Thoracic aorta (tissue), 2 donors: ENCODE data around the gene KRT3. TPM values are rescaled to one million over a fixed set of nuclear protein-coding genes. Genes with fewer than 3 reads are reported as not detected.
"Not testable (repeated sequence)": the region's sequence is repeated elsewhere in the genome, so short reads cannot be mapped to it uniquely, and the experiment has no call there.

Experiments used
- ATAC-seq: fragments of 150-250 bp; one replicate; pipeline ENCODE4 v1.8.0; 2017; ENCODE audit warnings: low read depth; ENCODE audit not compliant: insufficient number of reproducible peaks, low FRiP score
- DNase-seq: peaks from one replicate; pipeline ENCODE4 v3.0.0-alpha.2; 2020; ENCODE audit warnings: low spot score
- H3K27ac ChIP-seq, 2 donors: fragments of 200-600 bp; sonication (generic); 1 replicate in 1 of 2; 2 replicates in 1 of 2; pipeline ENCODE4 v1.5.1; 2016; ENCODE audit warnings: mild to moderate bottlenecking in 2 of 2, moderate library complexity in 2 of 2
- H3K27me3 ChIP-seq: fragments of 200-600 bp; sonication (generic); replicated peaks from 2 replicates; pipeline ENCODE4 v1.6.0; 2016; ENCODE audit warnings: mild to moderate bottlenecking; ENCODE audit not compliant: insufficient read depth
- H3K36me3 ChIP-seq: fragments of 200-600 bp; sonication (generic); one replicate; pipeline ENCODE4 v1.5.1; 2016
- H3K4me1 ChIP-seq, 2 donors: fragments of 200-600 bp; sonication (generic); 1 replicate in 1 of 2; 2 replicates in 1 of 2; pipeline versions ENCODE4 v1.5.1 to v1.6.0; 2016; ENCODE audit warnings: low read depth in 2 of 2, mild to moderate bottlenecking in 1 of 2; ENCODE audit not compliant: control insufficient read depth in 1 of 2
- H3K4me3 ChIP-seq: fragments of 200-600 bp; sonication (generic); 2 replicates; pipeline ENCODE4 v1.5.1; 2016; ENCODE audit warnings: mild to moderate bottlenecking
- H3K9me3 ChIP-seq: fragments of 200-600 bp; sonication (generic); 2 replicates; pipeline ENCODE4 v1.5.1; 2016
- total RNA-seq, 2 donors: library from RNA; depleted of rRNA; stranded (reverse); fragments of >200 nt; gene quantifications; one replicate each; pipeline versions ENCODE4 v1.1.0 to v1.2.3, GENCODE V29; 2016
- TF ChIP-seq, protein P1 (sequence below): fragments of 200-600 bp; sonication (generic); IDR thresholded peaks from one replicate; pipeline ENCODE4 v1.5.1; 2019; ENCODE audit warnings: antibody characterized with exemption

Gene KRT3
- total RNA-seq, 2 donors from 2014 or later: not detected

- Histone ChIP-seq H3K4me3 (no peak overlapping the region), H3K27me3 (no peaks in the 10 kb centered on the region), H3K36me3 (no peaks in the 10 kb centered on the region), H3K4me1 (no peaks in the 10 kb centered on the region), H3K9me3 (no peaks in the 10 kb centered on the region), H3K27ac (no peak overlapping the region)
- ATAC-seq (no peak), DNase-seq (no peak)
- TF ChIP-seq, protein P1, sequence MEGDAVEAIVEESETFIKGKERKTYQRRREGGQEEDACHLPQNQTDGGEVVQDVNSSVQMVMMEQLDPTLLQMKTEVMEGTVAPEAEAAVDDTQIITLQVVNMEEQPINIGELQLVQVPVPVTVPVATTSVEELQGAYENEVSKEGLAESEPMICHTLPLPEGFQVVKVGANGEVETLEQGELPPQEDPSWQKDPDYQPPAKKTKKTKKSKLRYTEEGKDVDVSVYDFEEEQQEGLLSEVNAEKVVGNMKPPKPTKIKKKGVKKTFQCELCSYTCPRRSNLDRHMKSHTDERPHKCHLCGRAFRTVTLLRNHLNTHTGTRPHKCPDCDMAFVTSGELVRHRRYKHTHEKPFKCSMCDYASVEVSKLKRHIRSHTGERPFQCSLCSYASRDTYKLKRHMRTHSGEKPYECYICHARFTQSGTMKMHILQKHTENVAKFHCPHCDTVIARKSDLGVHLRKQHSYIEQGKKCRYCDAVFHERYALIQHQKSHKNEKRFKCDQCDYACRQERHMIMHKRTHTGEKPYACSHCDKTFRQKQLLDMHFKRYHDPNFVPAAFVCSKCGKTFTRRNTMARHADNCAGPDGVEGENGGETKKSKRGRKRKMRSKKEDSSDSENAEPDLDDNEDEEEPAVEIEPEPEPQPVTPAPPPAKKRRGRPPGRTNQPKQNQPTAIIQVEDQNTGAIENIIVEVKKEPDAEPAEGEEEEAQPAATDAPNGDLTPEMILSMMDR: no peak
These were observed 44.1 kb downstream of the KRT3 start for GRCh38 chr12:52751795-52752194.

DNA sequence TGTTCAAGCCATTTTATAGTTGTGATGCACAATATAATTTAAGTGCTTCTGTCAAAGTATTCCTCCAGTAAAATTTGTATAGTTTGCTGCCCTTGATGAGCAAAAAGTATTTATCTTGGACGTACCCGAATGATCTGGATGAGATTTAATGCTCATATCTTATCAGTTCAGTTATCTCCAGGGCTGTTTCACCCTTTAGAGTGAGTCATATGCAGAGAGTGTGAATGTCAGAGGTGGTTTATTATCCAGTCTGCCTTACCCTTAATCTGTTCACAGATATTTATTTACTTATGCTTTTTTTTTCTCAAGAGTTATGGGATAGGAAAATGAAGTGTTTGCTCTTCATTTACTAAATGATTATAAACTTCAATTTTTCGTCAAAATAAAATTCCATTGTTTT, 45.4 kb downstream of the KRT3 start:
- DNase-seq, ATAC-seq, H3K27ac ChIP-seq, H3K4me3 ChIP-seq, H3K4me1 ChIP-seq, H3K36me3 ChIP-seq, H3K27me3 ChIP-seq, H3K9me3 ChIP-seq: not testable (repeated sequence)

DNA sequence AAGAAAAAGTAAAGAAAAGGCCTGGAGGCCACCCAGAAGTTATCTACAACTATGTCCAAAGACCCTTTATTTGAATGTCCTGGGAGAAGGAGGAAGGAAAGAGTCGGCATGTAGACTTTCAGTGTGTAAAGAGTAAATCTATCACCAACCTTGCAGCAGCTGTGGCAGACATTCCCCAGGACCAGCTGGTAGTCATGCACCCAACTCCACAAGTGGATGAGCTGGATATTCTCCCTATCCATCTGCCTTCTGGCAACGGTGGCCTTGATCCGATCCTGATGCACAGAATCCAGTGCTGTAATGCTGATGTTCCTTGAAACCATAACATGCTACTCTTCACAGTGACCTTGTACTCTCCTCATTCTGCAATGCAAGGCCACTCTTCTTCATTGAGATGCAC, 46.1 kb downstream of the KRT3 start:
- Histone ChIP-seq H3K27ac (no peak overlapping the region), H3K36me3 (no peaks in the 10 kb centered on the region), H3K9me3 (no peaks in the 10 kb centered on the region), H3K4me1 (no peaks in the 10 kb centered on the region), H3K4me3 (no peak overlapping the region), H3K27me3 (no peaks in the 10 kb centered on the region)
- no peak for ATAC-seq
- TF ChIP-seq, protein P1: no peak
- no peak for DNase-seq

DNA sequence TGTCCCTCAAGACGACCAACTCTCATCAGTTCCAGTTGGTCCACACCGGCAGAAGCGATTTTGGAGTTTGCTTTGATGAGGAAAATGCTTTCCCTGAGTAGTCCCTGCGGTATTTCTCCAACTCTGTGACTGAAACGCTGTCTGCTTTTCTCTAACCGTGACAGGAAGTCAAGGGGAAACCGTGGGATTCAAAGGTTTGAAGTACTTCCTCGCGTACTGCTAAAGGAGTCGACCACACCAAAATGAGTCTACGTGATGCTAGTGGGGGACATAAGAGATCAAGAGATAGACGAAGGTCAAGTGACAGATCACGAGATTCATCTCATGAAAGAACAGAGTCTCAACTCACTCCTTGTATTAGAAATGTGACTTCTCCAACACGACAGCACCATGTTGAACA, 47.3 kb downstream of the KRT3 start:
- TF ChIP-seq, protein P1: no peak
- ATAC-seq: no peak
- no peaks in the 10 kb centered on the region for H3K36me3 ChIP-seq

GRCh38 chr12:52745554-52745953, 50.4 kb downstream of the KRT3 start:
- TF ChIP-seq, protein P1: no peak
- H3K27ac ChIP-seq: no peak overlapping the region
- H3K4me3 ChIP-seq: no peak overlapping the region
- no peaks in the 10 kb centered on the region for H3K27me3 ChIP-seq
- ATAC-seq: no peak
- no peaks in the 10 kb centered on the region for H3K9me3 ChIP-seq
- H3K4me1 ChIP-seq: no peaks in the 10 kb centered on the region
- no peak for DNase-seq
- H3K36me3 ChIP-seq: no peaks in the 10 kb centered on the region

More for the DNA sequence above, 47.3 kb downstream of the KRT3 start:
- Histone ChIP-seq H3K4me3 (no peak overlapping the region), H3K4me1 (no peaks in the 10 kb centered on the region), H3K27ac (no peak overlapping the region), H3K9me3 (no peaks in the 10 kb centered on the region), H3K27me3 (no peaks in the 10 kb centered on the region)
- DNase-seq: no peak

GRCh38 chr12:52744493-52745156, 51.3 kb downstream of the KRT3 start:
- DNase-seq: no peak
- Histone ChIP-seq H3K9me3 (no peaks in the 10 kb centered on the region), H3K27ac (no peak overlapping the region), H3K27me3 (no peaks in the 10 kb centered on the region), H3K36me3 (no peaks in the 10 kb centered on the region), H3K4me1 (no peaks in the 10 kb centered on the region), H3K4me3 (no peak overlapping the region)
- TF ChIP-seq, protein P1: no peak
- ATAC-seq: no peak
